WTC11 (cell line): Measurements from ENCODE around the gene MBNL1. TPM values are rescaled to one million over a fixed set of nuclear protein-coding genes. Genes with fewer than 3 reads are reported as not detected.
A peak's percentile ranks its signal among the peaks of the same experiment; 100 is the strongest.

Experiments
- ATAC-seq: fragments of 200-7000 bp; cut with Tn5 transposase; 2 replicates; pipeline ENCODE4 v1.10.0; 2021; ENCODE audit warnings: mild to moderate bottlenecking, moderate library complexity
- CTCF ChIA-PET: fragments of 300-600 bp; sonication (Branson Sonifier 250); formaldehyde crosslinking; loops from one replicate; lab custom pipeline; 2021; ENCODE audit warnings: antibody characterized with exemption; lab: Charles Lee
- POLR2A ChIA-PET: fragments of 350-600 bp; sonication (Branson Sonifier 250); formaldehyde crosslinking; loops from one replicate; lab custom pipeline; 2021; ENCODE audit warnings: antibody characterized with exemption; lab: Charles Lee
- DNase-seq: peaks from one replicate; pipeline ENCODE4 v3.0.0; 2021; ENCODE audit warnings: low spot score
- H3K27ac Mint-ChIP-seq: 2 replicates; pipeline ENCODE4 v1.8.0; 2021; ENCODE audit warnings: mixed read lengths
- H3K27me3 Mint-ChIP-seq: 2 replicates; pipeline ENCODE4 v1.8.0; 2021; ENCODE audit warnings: low read depth, mild to moderate bottlenecking, moderate library complexity, mixed read lengths
- H3K36me3 Mint-ChIP-seq: 2 replicates; pipeline ENCODE4 v1.8.0; 2021; ENCODE audit warnings: mixed read lengths
- H3K4me1 Mint-ChIP-seq: 2 replicates; pipeline ENCODE4 v1.8.0; 2022; ENCODE audit warnings: mixed read lengths
- H3K4me3 Mint-ChIP-seq: 2 replicates; pipeline ENCODE4 v1.8.0; 2021; ENCODE audit warnings: mild to moderate bottlenecking, moderate library complexity, mixed read lengths
- H3K9me3 Mint-ChIP-seq: 2 replicates; pipeline ENCODE4 v1.8.0; 2021; ENCODE audit warnings: mixed read lengths
- ATF1 ChIP-seq: sonication (generic); formaldehyde crosslinking; IDR thresholded peaks from 2 replicates; pipeline ENCODE4 v1.8.1; 2023; ENCODE audit warnings: mild to moderate bottlenecking, moderate library complexity, missing genetic modification reagents
- CREB1 ChIP-seq: sonication (generic); formaldehyde crosslinking; IDR thresholded peaks from 2 replicates; pipeline ENCODE4 v1.8.0; 2023; ENCODE audit warnings: mild to moderate bottlenecking, missing genetic modification reagents
- ERG ChIP-seq: fragments of 250-450 bp; sonication (Bioruptor Pico); IDR thresholded peaks from 2 replicates; pipeline ENCODE4 v1.8.0; 2021; ENCODE audit warnings: mild to moderate bottlenecking
- ETV6 ChIP-seq: sonication (generic); formaldehyde crosslinking; IDR thresholded peaks from 2 replicates; pipeline ENCODE4 v1.8.1; 2022; ENCODE audit warnings: mild to moderate bottlenecking, missing genetic modification reagents
- FOXP1 ChIP-seq: sonication (generic); formaldehyde crosslinking; IDR thresholded peaks from 2 replicates; pipeline ENCODE4 v1.8.0; 2022; ENCODE audit warnings: missing genetic modification reagents, mild to moderate bottlenecking, moderate library complexity, borderline replicate concordance
- FOXP4 ChIP-seq: sonication (generic); formaldehyde crosslinking; IDR thresholded peaks from 2 replicates; pipeline ENCODE4 v1.8.0; 2022; ENCODE audit warnings: mild to moderate bottlenecking, missing genetic modification reagents
- GABPB1 ChIP-seq: sonication (generic); formaldehyde crosslinking; IDR thresholded peaks from 2 replicates; pipeline ENCODE4 v1.8.1; 2023; ENCODE audit warnings: mild to moderate bottlenecking, missing genetic modification reagents
- GRHL2 ChIP-seq: fragments of 250-450 bp; sonication (Bioruptor Pico); IDR thresholded peaks from 2 replicates; pipeline ENCODE4 v1.8.0; 2022; ENCODE audit warnings: mild to moderate bottlenecking, moderate library complexity; ENCODE audit not compliant: insufficient replicate concordance, severe bottlenecking
- MAX ChIP-seq: sonication (generic); formaldehyde crosslinking; IDR thresholded peaks from 2 replicates; pipeline ENCODE4 v1.8.0; 2022; ENCODE audit warnings: mild to moderate bottlenecking, missing genetic modification reagents
- MXD4 ChIP-seq: fragments of 250-450 bp; sonication (Bioruptor Pico); IDR thresholded peaks from 2 replicates; pipeline ENCODE4 v1.8.0; 2021; ENCODE audit warnings: mild to moderate bottlenecking, moderate library complexity, borderline replicate concordance
- NFE2L1 ChIP-seq: sonication (generic); formaldehyde crosslinking; IDR thresholded peaks from 2 replicates; pipeline ENCODE4 v1.8.1; 2023; ENCODE audit warnings: missing genetic modification reagents
- NFYB ChIP-seq: sonication (generic); formaldehyde crosslinking; conservative IDR thresholded peaks from 2 replicates; pipeline ENCODE4 v1.8.0; 2022; ENCODE audit warnings: low read depth, missing genetic modification reagents
- NR2C2 ChIP-seq: sonication (generic); formaldehyde crosslinking; IDR thresholded peaks from 2 replicates; pipeline ENCODE4 v1.8.0; 2022; ENCODE audit warnings: mild to moderate bottlenecking, missing genetic modification reagents
- ZNF121 ChIP-seq: sonication (generic); formaldehyde crosslinking; IDR thresholded peaks from 2 replicates; pipeline ENCODE4 v1.8.0; 2023; ENCODE audit warnings: missing genetic modification reagents
- ZNF281 ChIP-seq: sonication (generic); formaldehyde crosslinking; IDR thresholded peaks from 2 replicates; pipeline ENCODE4 v1.8.0; 2023; ENCODE audit warnings: mild to moderate bottlenecking, missing genetic modification reagents
- ZNF396 ChIP-seq: fragments of 250-450 bp; sonication (Bioruptor Pico); IDR thresholded peaks from 2 replicates; pipeline ENCODE4 v1.8.0; 2021; ENCODE audit warnings: mild to moderate bottlenecking, moderate library complexity, borderline replicate concordance
- ZNF416 ChIP-seq: fragments of 250-450 bp; sonication (Bioruptor Pico); IDR thresholded peaks from 2 replicates; pipeline ENCODE4 v1.9.0; 2021; ENCODE audit warnings: mild to moderate bottlenecking, inconsistent platforms
- total RNA-seq: library from RNA; stranded (reverse); gene quantifications from 3 replicates; pipeline ENCODE4 v1.2.3, GENCODE V29; 2021

The MBNL1 gene
- total RNA-seq, 1 experiment from 2014 or later, result 20.4 TPM

- DNase-seq, result no peak
- Mint-ChIP-seq H3K27me3 (peaks cover 22% of the 10 kb centered on the region), H3K4me3 (peak overlapping the region; percentile 87), H3K9me3 (no peaks in the 10 kb centered on the region), H3K36me3 (no peaks in the 10 kb centered on the region), H3K27ac (no peak overlapping the region), H3K4me1 (peaks cover 47% of the 10 kb centered on the region)
- CTCF ChIA-PET, result no interaction called here
- peak; percentile 11 for ATAC-seq
- POLR2A ChIA-PET, result interaction anchor here (0.7 kb wide), 2 partner anchors 17 to 1895 kb away, joined by 3 to 8 read pairs; no protein-coding TSS in a partner anchor
- TF ChIP-seq CREB1 (CRISPR knock-in tag) (no peak), NFE2L1 (CRISPR knock-in tag) (no peak), ETV6 (CRISPR knock-in tag) (no peak), NFYB (CRISPR knock-in tag) (no peak), MXD4 (CRISPR knock-in tag) (no peak), GABPB1 (CRISPR knock-in tag) (no peak), ERG (CRISPR knock-in tag) (no peak), FOXP1 (CRISPR knock-in tag) (no peak), ZNF396 (CRISPR knock-in tag) (no peak), NR2C2 (CRISPR knock-in tag) (no peak), ZNF416 (CRISPR knock-in tag) (no peak), ZNF121 (CRISPR knock-in tag) (no peak)
Observed at GRCh38 chr3:152269831-152270734, 1.4 kb downstream of the MBNL1 start.

- ChIA-PET POLR2A (no interaction called here), CTCF (no interaction called here)
- no peak for TF ChIP-seq ATF1
- no peak for TF ChIP-seq MAX (CRISPR knock-in tag)
- no peak for TF ChIP-seq ZNF396 (CRISPR knock-in tag)
- TF ChIP-seq GRHL2 (CRISPR knock-in tag), result no peak
- TF ChIP-seq ZNF281 (CRISPR knock-in tag), result no peak
- TF ChIP-seq FOXP4 (CRISPR knock-in tag), result no peak
- peaks cover 22% of the 10 kb centered on the region for H3K27me3 Mint-ChIP-seq
- DNase-seq (no peak), ATAC-seq (no peak)
- H3K36me3 Mint-ChIP-seq, result no peaks in the 10 kb centered on the region
- no peaks in the 10 kb centered on the region for H3K9me3 Mint-ChIP-seq
- H3K4me3 Mint-ChIP-seq, result peak overlapping the region; percentile 87; the same call in 1 of the 2 replicates
- peaks cover 49% of the 10 kb centered on the region for H3K4me1 Mint-ChIP-seq
- no peak overlapping the region for H3K27ac Mint-ChIP-seq
Observed at GRCh38 chr3:152270937-152271336, 2.2 kb downstream of the MBNL1 start.
